CD4-positive, alpha-beta T cell treated with Interleukin-17A for 4 hours (primary cell): ENCODE measurements around the gene KCTD20.
"Not testable (repeated sequence)": the region's sequence is repeated elsewhere in the genome, so short reads cannot be mapped to it uniquely, and the experiment has no call there.

ENCODE experiments used
- DNase-seq: peaks from one replicate; pipeline ENCODE4 v3.0.0-alpha.2; 2020; ENCODE audit warnings: mixed read lengths

Gene KCTD20

DNA sequence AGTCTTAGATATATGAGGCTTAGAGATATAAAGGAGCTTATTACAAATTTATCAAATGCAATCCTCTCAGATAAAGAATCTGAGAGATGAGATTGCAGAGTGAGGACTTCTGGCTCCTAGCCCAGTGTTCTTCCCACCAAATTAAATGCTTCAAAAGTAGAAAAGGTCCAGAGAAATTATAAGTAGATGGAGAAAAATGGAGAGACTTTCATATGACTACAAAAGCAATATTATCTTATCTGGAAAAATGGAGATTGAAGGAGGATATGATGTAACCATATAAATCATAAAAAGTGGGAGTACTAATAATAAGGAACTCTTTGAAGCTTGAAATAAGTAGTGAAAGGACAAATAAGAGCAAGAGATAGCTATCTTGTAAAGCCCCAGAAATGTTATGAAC, 2.8 kb downstream of the KCTD20 start:
- no peak for DNase-seq

DNA sequence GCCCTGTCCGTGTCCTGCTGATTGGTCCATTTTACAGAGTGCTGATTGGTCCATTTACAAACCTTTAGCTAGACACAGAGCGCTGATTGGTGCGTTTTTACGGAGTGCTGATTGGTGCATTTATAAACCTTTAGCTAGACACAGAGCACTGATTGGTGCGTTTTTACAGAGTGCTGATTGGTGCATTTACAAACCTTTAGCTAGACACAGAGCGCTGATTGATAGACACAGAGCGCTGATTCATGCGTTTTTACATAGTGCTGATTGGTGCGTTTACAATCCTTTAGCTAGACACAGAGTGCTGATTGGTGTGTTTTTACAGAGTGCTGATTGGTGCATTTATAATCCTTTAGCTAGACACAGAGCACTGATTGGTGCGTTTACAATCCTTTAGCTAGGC, 6.4 kb downstream of the KCTD20 start:
- not testable (repeated sequence) for DNase-seq

DNA sequence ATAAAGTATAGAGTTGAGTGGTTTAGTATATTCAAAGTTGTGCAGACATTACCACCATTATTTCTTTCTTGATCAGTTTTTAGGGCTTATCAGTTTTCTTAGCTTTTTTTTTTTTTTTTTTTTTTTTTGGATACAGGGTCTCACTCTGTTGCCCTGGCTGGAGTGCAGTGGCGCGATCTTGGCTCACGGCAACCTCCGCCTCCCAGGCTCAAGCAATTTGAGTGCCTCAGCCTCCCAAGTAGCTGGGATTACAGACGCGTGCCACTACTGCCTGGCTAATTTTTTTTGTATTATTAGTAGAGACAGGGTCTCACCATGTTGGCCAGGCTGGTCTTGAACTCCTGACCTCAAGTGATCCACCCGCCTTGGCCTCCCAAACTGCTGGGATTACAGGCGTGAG, 10.1 kb downstream of the KCTD20 start:
- DNase-seq = not testable (repeated sequence)

DNA sequence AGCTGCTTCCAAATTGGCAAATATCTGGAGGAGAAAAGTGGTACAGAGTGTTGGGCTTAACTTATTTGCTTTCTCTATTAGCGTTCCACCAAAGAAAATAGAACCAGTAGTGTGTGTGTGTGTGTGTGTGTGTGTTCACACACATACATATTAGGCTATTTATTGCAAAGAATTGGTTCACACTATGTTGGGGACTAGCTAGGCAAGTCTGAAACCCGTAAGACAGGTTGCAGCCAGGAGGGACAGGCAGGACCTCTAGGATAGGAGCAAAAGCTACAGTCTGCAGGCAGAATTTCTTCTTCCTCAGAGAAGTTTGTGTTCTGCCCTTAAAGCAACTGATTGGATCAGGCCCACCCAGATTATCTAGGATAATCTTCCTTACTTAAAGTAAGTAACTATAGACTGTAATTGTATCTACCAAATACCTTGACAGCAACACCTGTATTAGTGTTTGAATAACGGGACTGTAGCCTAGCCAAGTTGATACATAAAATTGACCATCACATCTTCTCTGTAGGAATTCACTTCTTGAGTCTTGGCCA, 12.8 kb downstream of the KCTD20 start:
- no peak for DNase-seq

DNA sequence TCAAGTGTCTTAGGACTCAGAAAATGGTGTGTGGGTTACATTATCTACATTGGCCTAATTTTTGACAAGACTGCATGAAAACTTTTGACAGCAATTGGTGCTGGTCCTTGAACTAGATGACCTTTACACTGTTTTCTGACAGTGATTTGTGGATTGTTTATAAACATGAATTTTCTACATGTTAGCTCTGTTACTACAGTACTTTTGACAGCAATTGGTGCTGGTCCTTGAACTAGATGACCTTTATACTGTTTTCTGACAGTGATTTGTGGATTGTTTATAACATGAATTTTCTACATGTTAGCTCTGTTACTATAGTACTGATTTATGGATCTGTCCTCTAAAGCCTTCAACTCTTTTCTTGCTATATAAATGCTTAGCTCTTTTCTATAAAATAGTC, 16.7 kb downstream of the KCTD20 start:
- DNase-seq = no peak

DNA sequence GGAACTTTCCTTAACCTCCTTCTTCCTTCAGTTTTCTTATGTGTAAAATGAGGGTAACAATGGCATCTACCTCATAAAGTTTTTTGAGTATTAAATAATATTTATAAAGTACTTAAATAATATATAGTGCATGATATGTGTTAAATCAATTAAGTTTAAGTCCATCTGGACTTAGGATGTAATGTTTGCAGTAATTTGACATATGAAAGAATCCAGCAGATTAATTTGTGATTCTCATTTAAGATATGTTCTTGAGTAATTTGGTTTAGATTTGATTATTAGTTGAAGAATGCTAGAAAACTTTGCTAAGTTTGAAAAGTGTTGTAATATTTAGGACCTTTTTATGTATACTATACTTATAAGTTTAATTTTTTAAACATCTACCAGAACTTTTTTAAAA, 18.1 kb downstream of the KCTD20 start:
- no peak for DNase-seq

DNA sequence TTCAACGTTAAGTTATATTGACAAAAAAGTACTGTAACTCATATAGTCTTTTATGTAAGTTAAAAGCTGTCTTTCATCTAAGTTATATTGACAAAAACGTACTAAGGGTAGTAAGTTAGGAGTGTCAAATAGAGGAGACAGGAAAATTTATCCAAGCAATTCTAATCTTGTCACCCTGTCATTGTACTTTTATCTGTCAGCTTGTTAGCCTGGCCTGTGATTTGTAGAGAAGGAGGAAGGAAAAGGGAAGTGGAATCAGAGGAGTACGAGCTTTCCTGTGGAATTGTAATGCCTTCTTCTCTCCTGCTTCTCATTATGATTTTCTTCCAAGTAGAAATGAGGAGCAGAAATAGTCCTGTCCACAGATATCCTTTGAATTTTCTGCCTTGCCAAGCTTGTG, 18.8 kb downstream of the KCTD20 start:
- no peak for DNase-seq

DNA sequence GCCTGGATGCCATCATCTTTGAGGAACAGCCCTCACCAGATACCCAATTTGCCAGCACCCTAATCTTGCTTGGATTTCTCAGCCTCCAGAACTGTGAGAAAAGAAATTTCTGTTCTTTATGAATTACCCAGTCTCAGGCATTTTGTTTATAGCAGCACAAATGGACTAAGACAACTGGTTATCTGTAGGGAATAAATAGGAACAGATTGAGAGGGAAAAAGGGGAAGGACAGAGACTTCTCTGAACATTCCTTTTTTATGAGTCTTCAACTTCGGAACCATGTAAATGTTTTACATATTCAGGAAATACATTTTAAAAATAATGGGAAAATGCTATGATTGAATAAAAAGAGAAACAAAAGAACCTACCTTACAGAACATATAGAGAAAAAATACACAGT, 20.9 kb downstream of the KCTD20 start:
- DNase-seq = no peak

DNA sequence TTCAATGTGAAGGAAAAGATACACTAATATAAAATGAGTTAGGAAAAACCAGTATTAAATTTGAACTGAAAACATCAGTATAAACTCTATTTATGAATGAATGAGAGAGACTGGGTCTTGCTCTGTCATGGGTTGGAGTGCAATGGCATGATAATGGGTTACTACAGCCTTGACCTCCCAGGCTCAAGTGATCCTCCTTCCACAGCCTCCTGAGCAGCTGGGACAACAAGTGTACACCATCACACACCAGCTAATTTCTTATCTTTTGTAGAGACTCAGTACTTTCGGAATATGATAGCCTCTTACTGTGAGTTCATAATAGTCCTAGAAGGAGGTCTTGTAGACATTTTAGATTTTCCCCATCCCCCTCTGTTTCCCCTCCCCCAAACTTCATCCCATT, 21.4 kb downstream of the KCTD20 start:
- no peak for DNase-seq

DNA sequence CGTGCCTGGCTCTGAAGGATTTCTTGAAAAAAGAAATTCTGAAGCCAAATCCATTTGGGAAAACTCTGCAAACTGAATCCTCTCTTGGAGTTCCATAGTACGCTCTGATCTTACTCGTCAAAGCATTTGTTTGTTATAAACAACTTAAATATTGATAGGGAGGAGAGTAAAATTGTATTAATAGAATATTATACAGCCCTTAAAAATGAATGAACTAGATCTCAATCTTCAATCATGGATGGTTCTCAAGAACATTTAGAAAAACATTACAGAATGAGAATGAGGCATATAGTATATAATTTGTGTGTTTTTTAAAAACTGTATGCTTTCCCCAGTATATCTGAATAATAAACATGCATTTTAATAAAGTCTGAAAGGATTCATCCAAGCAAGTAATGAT, 24.8 kb downstream of the KCTD20 start:
- no peak for DNase-seq

DNA sequence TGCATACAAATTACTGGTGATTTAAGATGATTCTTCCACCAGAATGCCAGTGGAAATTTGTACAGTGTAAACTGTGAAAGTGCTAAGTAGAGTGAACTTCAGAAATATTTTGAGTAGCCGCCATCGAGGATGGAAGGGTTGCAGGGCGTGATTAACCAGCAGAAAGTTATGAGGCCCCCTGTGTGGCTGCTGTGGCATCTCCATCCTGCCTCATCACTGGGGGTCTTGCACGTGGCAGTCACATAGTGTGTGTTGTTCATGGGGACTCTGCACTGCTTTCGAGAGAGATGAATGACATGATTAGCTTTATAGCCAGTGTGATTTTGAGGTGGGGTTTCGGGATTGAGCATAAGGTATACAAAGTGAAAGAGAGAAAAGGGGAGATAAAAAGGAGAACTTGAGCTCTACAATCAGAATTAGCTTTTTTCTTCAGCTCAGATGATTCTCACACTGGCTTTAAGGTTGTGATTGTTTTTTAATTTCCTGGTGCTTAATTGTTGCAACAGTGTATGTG, 26.4 kb downstream of the KCTD20 start:
- DNase-seq = no peak

DNA sequence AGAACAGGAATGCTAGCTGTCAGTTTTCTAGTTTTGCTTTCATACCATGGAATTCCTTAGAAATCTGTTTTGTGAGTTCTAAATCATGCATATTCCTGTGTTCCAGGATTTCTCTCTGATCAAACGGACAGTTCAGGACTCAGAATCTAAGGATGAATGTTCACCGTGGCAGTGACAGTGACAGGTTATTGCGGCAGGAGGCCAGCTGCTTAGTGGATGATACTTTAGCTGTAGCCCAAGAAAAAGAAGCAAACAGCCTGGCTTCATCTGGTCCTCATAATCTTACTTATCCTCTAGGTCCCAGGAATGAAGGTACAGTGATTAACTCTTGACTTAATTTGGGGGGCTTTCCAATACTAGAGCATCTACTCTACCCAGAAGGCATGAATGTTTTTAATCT, 27.1 kb downstream of the KCTD20 start:
- no peak for DNase-seq

DNA sequence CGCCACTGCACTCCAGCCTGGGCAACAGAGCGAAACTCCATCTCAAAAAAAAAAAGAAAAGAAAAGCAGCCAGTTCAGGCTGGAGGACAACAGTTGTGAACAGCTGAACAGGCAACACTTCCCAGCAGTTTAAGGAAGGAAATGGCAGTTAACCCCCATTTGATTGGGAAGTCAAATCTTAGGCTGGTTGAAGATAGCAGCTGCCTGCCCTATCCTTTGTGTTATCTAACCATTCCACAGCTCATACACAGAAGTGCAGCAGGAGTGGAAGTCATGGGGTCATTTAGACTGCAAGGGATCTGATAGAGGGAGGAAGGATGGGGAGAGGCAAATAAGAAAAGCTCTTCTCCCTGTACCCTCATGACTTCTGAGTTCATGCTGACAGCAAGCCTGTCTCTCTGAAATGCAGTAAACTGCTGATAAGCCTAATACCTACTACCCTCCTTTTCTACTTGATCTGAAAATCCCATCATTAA, 35.3 kb downstream of the KCTD20 start:
- DNase-seq = no peak

DNA sequence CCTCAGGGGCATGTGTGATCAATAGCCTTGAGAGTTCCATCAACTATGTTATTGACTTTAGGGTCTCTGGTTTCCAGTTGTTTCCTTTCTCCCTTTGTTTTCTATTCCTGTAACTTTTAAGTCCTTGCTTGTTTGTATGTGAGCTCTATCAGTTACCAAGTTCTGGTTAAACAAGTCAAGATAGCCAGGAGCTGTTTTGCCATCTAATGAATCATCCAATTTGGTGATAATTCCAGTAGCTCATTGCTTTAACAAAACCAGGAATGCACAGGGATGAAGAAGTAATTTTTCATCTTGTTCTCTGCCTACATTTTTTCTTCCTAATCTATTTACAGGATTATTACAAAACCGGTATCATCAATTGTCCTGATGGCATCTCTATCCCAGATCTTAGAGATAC, 36.5 kb downstream of the KCTD20 start:
- no peak for DNase-seq

DNA sequence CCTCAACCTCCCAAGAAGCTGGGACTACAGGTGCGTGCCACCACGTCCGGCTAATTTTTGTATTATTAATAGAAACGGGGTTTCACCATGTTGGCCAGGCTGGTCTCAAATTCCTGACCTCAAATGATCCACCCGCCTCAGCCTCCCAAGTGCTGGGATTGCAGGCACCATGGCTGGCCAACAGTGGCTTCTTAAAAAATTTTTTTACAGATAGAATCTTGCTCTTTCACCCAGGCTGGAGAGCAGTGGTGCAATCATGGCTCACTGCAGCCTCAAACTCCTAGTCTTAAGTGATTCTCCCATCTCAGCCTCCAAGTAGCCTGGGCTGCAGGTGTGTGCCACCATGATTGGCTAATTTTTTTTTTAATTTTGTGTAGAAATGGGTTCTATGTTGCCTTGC, 40.5 kb downstream of the KCTD20 start:
- DNase-seq = not testable (repeated sequence)

DNA sequence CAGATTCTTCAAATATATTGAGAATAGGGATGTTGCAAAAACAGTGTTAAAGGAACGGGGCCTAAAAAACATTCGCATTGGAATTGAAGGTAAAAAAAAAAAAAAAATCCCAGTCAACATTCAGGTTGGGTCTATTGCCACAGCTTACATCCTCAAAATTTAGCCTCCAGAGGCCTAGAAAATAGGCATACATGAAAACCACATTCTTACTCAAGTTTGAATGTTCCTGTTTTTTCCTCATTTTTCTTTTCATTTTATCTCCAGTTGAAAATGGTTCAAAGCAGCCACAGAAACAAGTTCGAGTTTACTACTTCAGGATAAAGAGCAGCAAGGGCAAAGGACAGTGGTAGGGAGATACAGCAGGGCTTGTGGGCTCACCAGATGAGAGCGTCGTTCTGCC, 41.9 kb downstream of the KCTD20 start:
- DNase-seq = no peak

DNA sequence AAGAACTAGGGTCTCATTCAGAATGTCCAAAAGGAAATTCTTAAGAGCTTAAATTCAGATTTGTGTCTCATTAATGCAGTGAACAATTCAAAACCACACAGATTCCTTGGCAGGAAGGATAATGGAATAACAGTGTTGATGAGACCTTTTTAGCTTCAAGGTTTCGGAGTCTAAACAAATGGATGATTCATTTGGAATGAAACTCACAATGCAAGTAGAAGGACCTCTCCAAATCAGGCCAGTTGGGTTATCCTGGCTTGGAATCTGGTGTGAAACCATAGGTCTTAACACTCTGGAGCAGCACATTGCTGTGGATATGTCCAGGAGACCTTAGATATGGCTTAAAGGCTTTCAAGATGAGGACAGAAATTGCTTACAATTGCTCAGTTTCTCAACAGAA, 44.9 kb downstream of the KCTD20 start:
- no peak for DNase-seq

DNA sequence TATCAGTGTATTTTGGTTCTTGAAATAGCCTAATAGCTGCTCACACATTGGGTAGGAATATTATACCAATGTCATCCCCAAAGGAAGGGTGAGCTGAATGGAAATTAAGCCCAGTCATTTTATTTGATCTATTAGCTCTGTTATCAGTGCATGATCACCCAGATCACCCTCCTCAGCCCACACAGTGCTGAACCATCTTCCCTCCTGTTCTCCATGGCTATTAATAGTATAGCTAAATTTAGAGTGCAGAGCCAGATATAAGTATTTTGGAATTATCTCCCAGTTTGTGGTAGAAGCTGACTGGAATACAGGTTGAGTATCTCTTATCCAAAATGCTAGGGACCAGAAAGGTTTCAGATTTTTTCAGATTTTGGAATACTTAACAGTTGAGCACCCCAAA, 45.4 kb downstream of the KCTD20 start:
- no peak for DNase-seq

DNA sequence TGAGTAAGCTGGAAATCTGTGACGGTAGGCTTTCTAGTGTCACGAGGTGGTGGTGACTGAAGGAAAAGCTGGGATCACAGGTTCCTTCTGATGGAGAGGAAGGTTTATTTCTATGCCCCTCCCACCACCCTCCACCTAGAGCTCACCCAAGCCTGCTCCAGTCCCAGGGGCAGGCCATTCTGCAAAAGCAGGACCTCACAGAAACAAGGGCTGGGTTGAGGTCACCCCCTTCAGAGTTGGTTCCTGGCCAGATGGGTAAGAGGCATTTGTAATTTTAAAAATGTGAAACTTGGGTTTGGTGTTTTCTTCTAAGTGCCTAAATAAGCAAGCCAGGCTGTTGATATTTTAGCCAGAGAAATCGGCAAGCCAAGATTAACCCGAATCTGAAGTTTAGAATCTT, 46.6 kb downstream of the KCTD20 start:
- no peak for DNase-seq

DNA sequence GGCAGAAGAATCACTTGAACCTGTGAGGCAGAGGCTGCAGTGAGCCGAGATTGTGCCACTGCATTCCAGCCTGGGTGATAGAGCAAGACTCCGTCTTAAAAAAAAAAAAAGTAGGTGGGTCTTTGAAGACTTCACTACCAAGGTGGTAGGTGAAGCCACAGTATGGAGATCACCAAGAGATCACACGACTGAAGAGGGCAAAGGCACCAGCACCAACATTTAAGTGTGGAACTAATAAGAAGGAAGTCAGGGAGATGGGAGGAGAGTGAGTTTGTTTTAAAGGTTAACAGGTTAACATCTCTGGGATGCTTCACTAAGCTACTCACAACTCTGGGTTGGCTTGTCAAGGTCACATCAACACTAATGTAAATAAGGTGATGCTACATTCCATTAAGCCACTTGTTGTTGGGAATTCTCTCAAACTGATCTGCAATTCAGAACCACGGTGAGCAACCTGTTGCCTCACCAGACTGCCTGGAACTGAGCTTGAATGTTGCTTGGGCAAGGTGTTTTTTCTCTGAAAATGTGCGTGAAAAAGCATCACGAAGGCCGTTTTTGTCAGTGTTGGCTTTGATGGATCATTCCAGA, 48.7 kb downstream of the KCTD20 start:
- DNase-seq = no peak

DNA sequence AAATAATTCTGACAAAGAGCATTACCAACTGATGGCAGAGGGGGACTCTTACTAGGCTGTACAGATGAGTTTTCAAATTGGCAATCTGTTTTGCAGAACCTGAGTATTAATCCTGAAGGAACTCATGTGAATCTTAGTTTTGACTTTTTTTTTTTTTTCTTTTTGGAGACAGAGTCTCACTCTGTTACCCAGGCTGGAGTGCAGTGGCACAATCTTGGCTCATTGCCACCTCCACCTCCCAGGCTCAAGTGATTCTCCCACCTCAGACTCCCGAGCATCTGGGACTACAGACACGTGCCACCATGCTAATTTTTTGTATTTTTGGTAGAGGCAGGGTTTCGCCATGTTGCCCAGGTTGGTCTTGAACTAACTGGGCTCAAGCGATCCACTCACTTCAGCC, 49.3 kb downstream of the KCTD20 start:
- DNase-seq = no peak

DNA sequence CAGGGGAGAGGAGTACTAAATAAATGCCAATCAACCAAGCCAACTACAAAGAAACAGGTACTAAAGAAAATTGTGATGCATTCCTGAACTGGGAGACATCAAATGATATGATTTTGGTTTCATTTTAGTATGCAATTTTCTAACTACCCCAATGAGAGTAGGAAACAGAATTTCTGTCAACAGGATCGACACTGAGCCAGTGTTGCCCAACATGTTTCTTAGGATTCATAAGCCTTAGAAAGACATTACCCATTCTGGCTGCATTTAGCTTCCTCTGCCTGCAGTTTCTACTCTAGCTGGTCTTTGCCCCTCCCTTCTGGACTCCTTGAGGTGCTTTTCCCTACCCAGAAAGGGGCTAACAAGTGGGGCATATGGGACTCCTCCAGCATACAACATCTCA, 49.8 kb downstream of the KCTD20 start:
- DNase-seq = no peak

DNA sequence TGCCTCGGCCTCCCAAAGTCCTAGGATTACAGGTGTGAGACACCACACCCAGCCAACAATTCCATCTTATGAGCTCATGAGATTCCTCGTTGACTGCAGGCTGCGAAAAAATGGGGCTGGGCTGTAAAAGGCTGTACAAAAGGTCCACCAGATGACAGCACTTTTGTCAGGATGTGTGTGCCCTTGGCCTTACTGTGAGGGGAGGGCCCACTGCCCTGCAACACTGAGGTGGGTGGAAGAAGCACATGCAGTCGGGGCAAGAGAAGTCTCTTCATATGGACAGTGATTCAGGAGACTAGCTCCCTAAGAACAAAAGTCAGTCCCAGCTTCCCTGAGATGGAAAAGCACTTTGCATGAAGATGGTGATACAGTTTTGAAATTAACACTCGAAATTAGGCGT, 50.5 kb downstream of the KCTD20 start:
- no peak for DNase-seq

DNA sequence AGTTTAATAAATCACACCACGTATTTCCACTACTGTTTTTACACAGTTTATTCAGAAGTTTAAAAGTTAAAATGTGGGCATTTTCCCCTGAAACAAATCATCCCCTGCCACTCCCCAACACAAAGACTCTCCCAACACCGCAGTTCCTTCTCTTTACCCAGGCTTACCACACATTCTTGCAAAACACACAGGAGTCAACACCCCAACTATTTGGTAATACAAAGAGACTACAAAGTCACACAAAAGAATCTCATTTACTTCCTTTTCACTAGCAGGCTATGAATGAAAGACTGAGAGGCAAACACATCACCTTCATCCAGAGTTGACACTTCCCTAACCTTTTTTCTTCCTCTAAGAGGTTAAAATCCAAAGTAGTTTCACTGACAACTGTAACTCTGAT, 51.1 kb downstream of the KCTD20 start:
- no peak for DNase-seq

DNA sequence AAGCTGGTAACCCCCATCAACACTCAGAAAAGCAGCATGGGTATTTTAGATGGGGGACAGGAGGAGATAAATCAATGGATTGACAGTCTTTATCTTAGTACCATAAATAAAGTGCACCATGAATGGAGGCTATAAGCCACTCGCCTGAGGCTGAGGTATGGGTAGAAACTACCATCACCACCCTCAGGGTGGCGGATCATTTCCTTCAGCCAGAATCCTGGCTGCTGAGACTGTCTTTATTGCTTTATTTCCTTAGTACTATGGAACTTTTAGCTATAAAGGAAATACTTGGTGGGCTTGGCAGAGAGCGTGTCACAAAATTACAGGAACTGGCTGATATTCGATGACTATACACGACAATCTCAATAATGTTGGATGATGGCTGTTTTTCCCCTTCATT, 52.3 kb downstream of the KCTD20 start:
- DNase-seq = no peak
